Body of pancreas (tissue), 4 donors: ENCODE results near the gene USP16.

Experiments used
- CTCF ChIP-seq, 7 experiments: fragments of 450-650 bp in 4 of 7; fragments of 200-600 bp in 3 of 7; sonication (generic) in 3 of 7; IDR thresholded peaks; one replicate each; pipeline ENCODE4 v1.5.1; 2016 to 2019; ENCODE audit warnings: antibody characterized with exemption in 7 of 7
- POLR2A ChIP-seq, 3 donors: fragments of 450-650 bp; IDR thresholded peaks; one replicate each; pipeline ENCODE4 v1.6.1; 2016; ENCODE audit warnings: antibody characterized with exemption in 3 of 3, mild to moderate bottlenecking in 2 of 3

- TF ChIP-seq CTCF (IDR thresholded peaks at IDR 0.05), result no peak
- TF ChIP-seq POLR2A (IDR thresholded peaks at IDR 0.05), result no peak
Measured at GRCh38 chr21:29018540-29018939, 5.9 kb upstream of the USP16 start.
